ENCODE measurements around the gene F12.
A peak's percentile ranks its signal among the peaks of the same experiment; 100 is the strongest.
"Not testable (repeated sequence)": the region's sequence is repeated elsewhere in the genome, so short reads cannot be mapped to it uniquely, and the experiment has no call there.

Gene F12

GRCh38 chr5:177364159-177364962 is 45.0 kb downstream of the F12 start:
- DNase-seq (ENCODE audit: low read depth, low spot score): no peak
- TF ChIP-seq CTCF (IDR thresholded peaks at IDR 0.05; ENCODE audit: low read depth, low read length): no peak
- in situ Hi-C loops (cut with HindIII; ENCODE audit: low sequenced_read_pairs): no loop called here
- no peak overlapping the region for H3K4me3 ChIP-seq (ENCODE audit: low read depth, low read length)

GRCh38 chr5:177363565-177363964 is 45.8 kb downstream of the F12 start:
- no peak for TF ChIP-seq CTCF (IDR thresholded peaks at IDR 0.05; ENCODE audit: low read depth, low read length)
- no peak for DNase-seq (ENCODE audit: low read depth, low spot score)
- in situ Hi-C loops (cut with HindIII; ENCODE audit: low sequenced_read_pairs): no loop called here
- H3K4me3 ChIP-seq (ENCODE audit: low read depth, low read length): peak overlapping the region; percentile 42

GRCh38 chr5:177362610-177363507 is 46.5 kb downstream of the F12 start:
- peak overlapping the region; percentile 42 for H3K4me3 ChIP-seq (ENCODE audit: low read depth, low read length)
- TF ChIP-seq CTCF (IDR thresholded peaks at IDR 0.05; ENCODE audit: low read depth, low read length): peak; percentile 3
- in situ Hi-C loops (cut with HindIII; ENCODE audit: low sequenced_read_pairs): no loop called here
- no peak for DNase-seq (ENCODE audit: low read depth, low spot score)

- no peak for TF ChIP-seq CTCF (IDR thresholded peaks at IDR 0.05; ENCODE audit: low read depth, low read length)
- DNase-seq (ENCODE audit: low read depth, low spot score): no peak
- H3K4me3 ChIP-seq (ENCODE audit: low read depth, low read length): no peak overlapping the region
- in situ Hi-C loops (cut with HindIII; ENCODE audit: low sequenced_read_pairs): no loop called here
Observed at GRCh38 chr5:177362292-177362609, 47.1 kb downstream of the F12 start.

GRCh38 chr5:177361418-177362291 is 47.7 kb downstream of the F12 start:
- no peak overlapping the region for H3K4me3 ChIP-seq (ENCODE audit: low read depth, low read length)
- TF ChIP-seq CTCF (IDR thresholded peaks at IDR 0.05; ENCODE audit: low read depth, low read length): no peak
- no peak for DNase-seq (ENCODE audit: low read depth, low spot score)
- in situ Hi-C loops (cut with HindIII; ENCODE audit: low sequenced_read_pairs): no loop called here

- in situ Hi-C loops (cut with HindIII; ENCODE audit: low sequenced_read_pairs); H3K4me3 ChIP-seq (ENCODE audit: low read depth, low read length); DNase-seq (ENCODE audit: low read depth, low spot score): not testable (repeated sequence)
Observed at GRCh38 chr5:177360740-177361139, 48.6 kb downstream of the F12 start.
